Omental fat pad (tissue), 4 donors: ENCODE results near the gene RPL26. TPM values are rescaled to one million over a fixed set of nuclear protein-coding genes. Genes with fewer than 3 reads are reported as not detected.
"Not testable (repeated sequence)": the region's sequence is repeated elsewhere in the genome, so short reads cannot be mapped to it uniquely, and the experiment has no call there.

Experiments used
- ATAC-seq: fragments of 150-250 bp; one replicate; pipeline ENCODE4 v1.9.1; 2016; ENCODE audit warnings: mild to moderate bottlenecking, moderate library complexity; ENCODE audit not compliant: low FRiP score
- DNase-seq: peaks from one replicate; pipeline ENCODE4 v3.0.0-alpha.2; 2019; ENCODE audit warnings: low spot score
- CTCF ChIP-seq, 3 donors: fragments of 450-650 bp; IDR thresholded peaks; one replicate each; pipeline ENCODE4 v1.5.1; 2016 to 2017; ENCODE audit warnings: antibody characterized with exemption in 3 of 3, mild to moderate bottlenecking in 3 of 3, moderate library complexity in 2 of 3
- total RNA-seq, 4 donors: library from RNA; depleted of rRNA; stranded (reverse); fragments of >200 nt; gene quantifications; one replicate each; pipeline ENCODE4 v1.1.0, GENCODE V29; 2016

Gene RPL26
- total RNA-seq, 4 donors from 2014 or later: 3,452 to 4,057 (median 3,629) TPM

GRCh38 chr17:8387914-8388651 is 5.1 kb upstream of the RPL26 start:
- TF ChIP-seq CTCF (IDR thresholded peaks at IDR 0.05): no peak
- DNase-seq (no peak), ATAC-seq (no peak)

GRCh38 chr17:8386841-8387240 is 3.8 kb upstream of the RPL26 start:
- TF ChIP-seq CTCF (IDR thresholded peaks at IDR 0.05): no peak
- ATAC-seq (no peak), DNase-seq (no peak)

GRCh38 chr17:8384801-8385378 is 1.9 kb upstream of the RPL26 start:
- ATAC-seq (no peak), DNase-seq (no peak)
- TF ChIP-seq CTCF (IDR thresholded peaks at IDR 0.05): no peak

GRCh38 chr17:8382880-8383142 is 182 bp downstream of the RPL26 start:
- no peak for DNase-seq
- ATAC-seq: no peak
- no peak for TF ChIP-seq CTCF (IDR thresholded peaks at IDR 0.05)

- ATAC-seq (no peak), DNase-seq (no peak)
- no peak for TF ChIP-seq CTCF (IDR thresholded peaks at IDR 0.05)
These were observed 727 bp downstream of the RPL26 start for GRCh38 chr17:8382052-8382879.

- ATAC-seq (no peak), DNase-seq (no peak)
- TF ChIP-seq CTCF (IDR thresholded peaks at IDR 0.05): no peak
These were observed 2.9 kb downstream of the RPL26 start for GRCh38 chr17:8380049-8380448.

- ATAC-seq, DNase-seq: not testable (repeated sequence)
These were observed 4.9 kb downstream of the RPL26 start for GRCh38 chr17:8378117-8378516.
